Ovary (tissue), 9 donors: ENCODE results near the gene CIC. TPM values are rescaled to one million over a fixed set of nuclear protein-coding genes. Genes with fewer than 3 reads are reported as not detected.

Experiments
- DNase-seq, 5 donors: peaks; one replicate each; pipeline ENCODE4 v3.0.0-alpha.2; 2019 to 2020
- H3K27ac ChIP-seq, 2 donors: fragments of 200-600 bp; one replicate each; pipeline versions ENCODE4 v1.5.1 to v1.8.0; 2019 to 2022
- H3K27me3 ChIP-seq: fragments of 200-600 bp; one replicate; pipeline ENCODE4 v1.8.0; 2022
- H3K36me3 ChIP-seq: fragments of 200-600 bp; sonication (generic); one replicate; pipeline ENCODE4 v1.5.1; 2019
- H3K4me1 ChIP-seq: one replicate; pipeline ENCODE4 v1.8.1; 2013; ENCODE audit warnings: mild to moderate bottlenecking, moderate library complexity; ENCODE audit not compliant: insufficient read depth
- H3K4me3 ChIP-seq: fragments of 200-600 bp; sonication (generic); one replicate; pipeline ENCODE4 v1.5.1; 2017
- H3K9me3 ChIP-seq, 2 donors: fragments of 200-600 bp in 1 of 2; sonication (generic) in 1 of 2; one replicate each; pipeline versions ENCODE4 v1.5.1 to v1.8.1; 2013 to 2019; ENCODE audit warnings: mild to moderate bottlenecking in 1 of 2, moderate library complexity in 1 of 2
- EP300 ChIP-seq: sonication (generic); formaldehyde crosslinking; IDR thresholded peaks from one replicate; pipeline ENCODE4 v1.6.1; 2017; ENCODE audit warnings: antibody characterized with exemption
- POLR2A ChIP-seq: fragments of 450-650 bp; IDR thresholded peaks from one replicate; pipeline ENCODE4 v1.6.1; 2017; ENCODE audit warnings: antibody characterized with exemption, mild to moderate bottlenecking, moderate library complexity
- WGBS, 3 donors: extraction: QIAGEN DNeasy Blood & Tissue Kit in 1 of 3; methylation state at CpG; one replicate each; pipeline versions ENCODE4 v1.1.5 to v1.1.7; 2013 to 2017; 5-methylcytosine and 5-hydroxymethylcytosine counted together
- intact Hi-C, 4 donors: fragments of 100-400 bp; cut with DNase I; formaldehyde crosslinking; loops; one replicate each; pipeline versions ENCODE4 v1.11.0 to v1.15.1; 2022 to 2023
- polyA plus RNA-seq, 2 donors: library from polyadenylated mRNA; stranded (reverse); fragments of 200-250 nt in 1 of 2; fragments of 350-450 nt in 1 of 2; fragmentation: Illumina TruSeq in 1 of 2; extraction: RNeasy Lipid Tissue Mini Kit (QIAGEN cat#74804) in 1 of 2; gene quantifications; one replicate each; pipeline ENCODE4 v1.2.3, GENCODE V29; 2013 to 2014
- total RNA-seq, 7 donors: library from RNA; depleted of rRNA in 2 of 7; stranded (reverse); fragments of >200 nt in 2 of 7; fragmentation: NEBNext Ultra II Directional in 3 of 7; extraction: Animal tissue kit (Norgen Biotek cat#: 25700) in 3 of 7; gene quantifications; one replicate each; pipeline versions ENCODE4 v1.1.0 to v1.2.4, GENCODE V29; 2016 to 2023
- TF ChIP-seq, protein P1 (sequence below), 3 donors: fragments of 450-650 bp in 2 of 3; fragments of 200-600 bp in 1 of 3; IDR thresholded peaks; one replicate each; pipeline versions ENCODE4 v1.5.1 to v1.8.0; 2016 to 2022; ENCODE audit warnings: antibody characterized with exemption in 3 of 3, mild to moderate bottlenecking in 1 of 3
- donor health status: DM: no; HTN: no; CAD: no; lungs with moderate emphysema.
- donor health status: DM: no; HTN: no; CAD: no.
- donor health status: Bipolar disorder and iron deficiency.
- donor health status: DM: yes; HTN: yes; CAD: no.
- donor health status: DM: no; HTN: no; CAD: no.
- donor health status: DM: yes; HTN: yes; CAD: no.

CIC gene
- total and polyA plus RNA-seq, 9 donors = 6.6 to 139 (median 97.9) TPM

DNA sequence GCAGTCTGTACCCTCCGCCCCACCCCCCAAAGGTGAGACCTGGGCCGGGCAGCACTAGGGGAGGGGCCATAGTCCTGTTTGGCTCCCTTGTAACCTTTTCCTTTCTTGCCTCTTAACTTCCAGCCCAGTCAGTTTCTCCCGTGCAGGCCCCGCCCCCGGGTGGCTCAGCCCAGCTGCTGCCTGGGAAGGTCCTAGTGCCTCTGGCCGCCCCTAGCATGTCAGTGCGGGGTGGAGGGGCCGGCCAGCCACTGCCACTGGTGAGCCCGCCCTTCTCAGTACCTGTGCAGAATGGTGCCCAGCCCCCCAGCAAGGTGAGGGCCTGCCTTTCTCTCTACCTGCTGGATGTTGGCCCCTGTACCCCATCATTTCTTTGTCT is 22.4 kb downstream of the CIC start:
- DNase-seq = no peak
- Histone ChIP-seq H3K9me3 (no peaks in the 10 kb centered on the region), H3K36me3 (no peaks in the 10 kb centered on the region)

DNA sequence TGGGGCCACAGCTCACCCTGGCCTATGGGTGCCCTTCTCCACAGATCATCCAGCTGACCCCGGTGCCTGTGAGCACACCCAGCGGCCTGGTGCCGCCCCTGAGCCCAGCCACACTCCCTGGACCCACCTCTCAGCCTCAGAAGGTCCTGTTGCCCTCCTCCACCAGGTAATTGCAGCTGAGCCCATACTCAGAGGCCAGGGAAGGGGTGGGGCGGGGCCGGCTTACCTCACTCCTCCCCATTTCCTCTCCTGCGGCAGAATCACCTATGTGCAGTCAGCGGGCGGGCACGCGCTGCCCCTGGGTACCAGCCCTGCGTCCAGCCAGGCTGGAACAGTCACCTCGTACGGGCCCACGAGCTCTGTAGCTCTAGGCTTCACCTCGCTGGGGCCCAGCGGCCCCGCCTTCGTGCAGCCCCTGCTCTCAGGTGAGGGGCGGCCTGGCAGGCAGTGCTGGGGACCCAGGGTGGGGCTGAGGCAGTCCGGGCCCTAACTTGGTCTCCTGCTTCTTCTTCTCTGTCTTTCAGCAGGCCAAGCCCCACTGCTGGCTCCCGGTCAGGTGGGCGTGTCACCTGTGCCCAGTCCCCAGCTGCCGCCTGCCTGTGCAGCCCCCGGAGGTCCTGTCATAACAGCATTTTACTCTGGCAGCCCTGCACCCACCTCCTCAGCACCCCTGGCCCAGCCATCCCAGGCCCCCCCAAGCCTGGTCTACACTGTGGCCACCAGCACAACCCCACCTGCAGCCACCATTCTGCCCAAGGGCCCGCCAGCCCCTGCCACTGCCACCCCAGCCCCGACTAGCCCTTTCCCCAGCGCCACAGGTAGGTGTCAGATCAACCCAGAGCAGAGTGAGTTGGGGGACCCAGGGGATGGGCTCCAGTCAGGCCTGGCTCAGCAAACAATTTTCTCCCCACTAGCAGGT is 23.2 kb downstream of the CIC start:
- Histone ChIP-seq H3K27ac (no peak overlapping the region), H3K27me3 (no peaks in the 10 kb centered on the region), H3K36me3 (no peaks in the 10 kb centered on the region), H3K4me3 (no peak overlapping the region), H3K9me3 (no peaks in the 10 kb centered on the region), H3K4me1 (no peaks in the 10 kb centered on the region)
- no peak for DNase-seq
- TF ChIP-seq, protein P1, sequence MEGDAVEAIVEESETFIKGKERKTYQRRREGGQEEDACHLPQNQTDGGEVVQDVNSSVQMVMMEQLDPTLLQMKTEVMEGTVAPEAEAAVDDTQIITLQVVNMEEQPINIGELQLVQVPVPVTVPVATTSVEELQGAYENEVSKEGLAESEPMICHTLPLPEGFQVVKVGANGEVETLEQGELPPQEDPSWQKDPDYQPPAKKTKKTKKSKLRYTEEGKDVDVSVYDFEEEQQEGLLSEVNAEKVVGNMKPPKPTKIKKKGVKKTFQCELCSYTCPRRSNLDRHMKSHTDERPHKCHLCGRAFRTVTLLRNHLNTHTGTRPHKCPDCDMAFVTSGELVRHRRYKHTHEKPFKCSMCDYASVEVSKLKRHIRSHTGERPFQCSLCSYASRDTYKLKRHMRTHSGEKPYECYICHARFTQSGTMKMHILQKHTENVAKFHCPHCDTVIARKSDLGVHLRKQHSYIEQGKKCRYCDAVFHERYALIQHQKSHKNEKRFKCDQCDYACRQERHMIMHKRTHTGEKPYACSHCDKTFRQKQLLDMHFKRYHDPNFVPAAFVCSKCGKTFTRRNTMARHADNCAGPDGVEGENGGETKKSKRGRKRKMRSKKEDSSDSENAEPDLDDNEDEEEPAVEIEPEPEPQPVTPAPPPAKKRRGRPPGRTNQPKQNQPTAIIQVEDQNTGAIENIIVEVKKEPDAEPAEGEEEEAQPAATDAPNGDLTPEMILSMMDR (IDR thresholded peaks at IDR 0.05) = no peak
- TF ChIP-seq POLR2A (no peak), EP300 (no peak)
- intact Hi-C loops = loop anchor here in 1 of 4 donors (5.0 kb wide), 1 partner anchor 45 kb away; no protein-coding TSS in a partner anchor
- WGBS, 3 donors = 85 to 90% (median 89%) methylated on average over 25 to 27 of the region's 27 CpGs

More for the DNA sequence above, 22.4 kb downstream of the CIC start:
- 46 to 53% (median 50%) methylated on average over 9 of the region's 9 CpGs for WGBS, 3 donors
- intact Hi-C loops = loop anchor here in 1 of 4 donors (5.0 kb wide), 1 partner anchor 44 kb away; no protein-coding TSS in a partner anchor
- H3K27ac ChIP-seq = no peak overlapping the region
- H3K4me1 ChIP-seq = peaks cover 3% of the 10 kb centered on the region
- TF ChIP-seq EP300 = no peak
- TF ChIP-seq, protein P1 (IDR thresholded peaks at IDR 0.05) = no peak
- no peak for TF ChIP-seq POLR2A
- no peak overlapping the region for H3K4me3 ChIP-seq
- H3K27me3 ChIP-seq = no peaks in the 10 kb centered on the region

DNA sequence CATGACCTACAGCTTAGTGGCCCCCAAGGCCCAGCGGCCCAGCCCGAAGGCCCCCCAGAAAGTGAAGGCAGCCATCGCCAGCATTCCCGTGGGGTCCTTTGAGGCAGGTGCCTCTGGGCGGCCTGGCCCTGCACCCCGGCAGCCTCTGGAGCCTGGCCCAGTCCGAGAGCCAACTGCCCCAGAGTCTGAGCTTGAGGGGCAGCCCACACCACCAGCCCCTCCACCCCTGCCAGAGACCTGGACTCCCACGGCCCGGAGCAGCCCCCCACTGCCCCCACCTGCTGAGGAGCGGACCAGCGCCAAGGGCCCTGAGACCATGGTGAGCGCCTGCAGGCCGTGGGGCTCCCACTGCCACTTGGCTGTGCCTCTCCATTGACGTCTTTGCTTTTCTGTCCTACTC is 23.9 kb downstream of the CIC start:
- Histone ChIP-seq H3K36me3 (no peaks in the 10 kb centered on the region), H3K4me3 (no peak overlapping the region), H3K9me3 (no peaks in the 10 kb centered on the region), H3K27ac (no peak overlapping the region), H3K4me1 (no peaks in the 10 kb centered on the region), H3K27me3 (no peaks in the 10 kb centered on the region)
- intact Hi-C loops = loop anchor here in 1 of 4 donors (5.0 kb wide), 1 partner anchor 46 kb away; no protein-coding TSS in a partner anchor
- TF ChIP-seq POLR2A (no peak), EP300 (no peak)
- TF ChIP-seq, protein P1 (IDR thresholded peaks at IDR 0.05) = no peak
- DNase-seq = no peak
- WGBS, 3 donors = 78 to 81% (median 79%) methylated on average over 12 to 14 of the region's 14 CpGs

GRCh38 chr19:42293540-42293939 is 24.5 kb downstream of the CIC start:
- H3K4me1 ChIP-seq = no peaks in the 10 kb centered on the region
- TF ChIP-seq POLR2A (no peak), EP300 (no peak)
- TF ChIP-seq, protein P1 (IDR thresholded peaks at IDR 0.05) = no peak
- no peak for DNase-seq
- intact Hi-C loops = loop anchor here in 1 of 4 donors (5.0 kb wide), 1 partner anchor 46 kb away; no protein-coding TSS in a partner anchor
- no peaks in the 10 kb centered on the region for H3K9me3 ChIP-seq
- no peak overlapping the region for H3K27ac ChIP-seq
- no peaks in the 10 kb centered on the region for H3K36me3 ChIP-seq
- no peaks in the 10 kb centered on the region for H3K27me3 ChIP-seq
- no peak overlapping the region for H3K4me3 ChIP-seq
- 64 to 73% (median 65%) methylated on average over 17 of the region's 17 CpGs for WGBS, 3 donors
